Colonic mucosa (tissue), 4 donors: ENCODE data around the gene LUM. TPM values are rescaled to one million over a fixed set of nuclear protein-coding genes. Genes with fewer than 3 reads are reported as not detected.

ENCODE experiments used
- DNase-seq: peaks from one replicate; pipeline ENCODE4 v3.0.0-alpha.2; 2020
- H3K27ac ChIP-seq: fragments of 200-600 bp; one replicate; pipeline ENCODE4 v1.8.0; 2021
- H3K27me3 ChIP-seq: fragments of 200-600 bp; one replicate; pipeline ENCODE4 v1.8.0; 2021
- H3K36me3 ChIP-seq: fragments of 200-600 bp; one replicate; pipeline ENCODE4 v1.8.0; 2021
- H3K4me1 ChIP-seq: fragments of 200-600 bp; one replicate; pipeline ENCODE4 v1.8.0; 2021; ENCODE audit warnings: mild to moderate bottlenecking
- H3K4me3 ChIP-seq: fragments of 200-600 bp; one replicate; pipeline ENCODE4 v1.8.0; 2021
- H3K9ac ChIP-seq, 2 donors: one replicate each; pipeline ENCODE4 v1.7.0; 2013; ENCODE audit warnings: control low read depth in 2 of 2, low read depth in 2 of 2, low read length in 2 of 2
- H3K9me3 ChIP-seq: fragments of 200-600 bp; one replicate; pipeline ENCODE4 v1.8.0; 2021
- CTCF ChIP-seq: fragments of 200-600 bp; IDR thresholded peaks from one replicate; pipeline ENCODE4 v1.8.0; 2022; ENCODE audit warnings: antibody characterized with exemption, mild to moderate bottlenecking
- intact Hi-C: fragments of 100-400 bp; cut with DNase I; formaldehyde crosslinking; loops from one replicate; pipeline ENCODE4 v1.14.1; 2022
- total RNA-seq, 2 donors: library from RNA; stranded (reverse); fragmentation: NEBNext Ultra II Directional in 1 of 2; extraction: Animal tissue kit (Norgen Biotek cat#: 25700) in 1 of 2; gene quantifications; one replicate each; pipeline ENCODE4 v1.2.1, GENCODE V29; 2021
- donor health status: healthy.
- donor health status: DM: no; HTN: no; CAD: no.
- donor health status: DM: no; HTN: no; CAD: no.

Gene LUM
- total RNA-seq: 100 to 1,000 TPM in 1 of 2 donors, 10 to 100 TPM in 1; 26.1 to 102 TPM

GRCh38 chr12:91111366-91112325 is at the start of gene LUM:
Gene LUM, minus strand, starts transcription at chr12:91111494. Its CDS starts 2,515 bp downstream, at chr12:91108979.
- H3K27ac ChIP-seq: peak within 1 kb of the TSS; percentile 2
- H3K36me3 ChIP-seq: no peaks in the 10 kb centered on the region
- intact Hi-C loops: no loop called here
- no peak within 1 kb of the TSS for H3K4me3 ChIP-seq
- no peaks in the 10 kb centered on the region for H3K27me3 ChIP-seq
- no peaks in the 10 kb centered on the region for H3K9me3 ChIP-seq
- no peak for TF ChIP-seq CTCF
- DNase-seq: peak; percentile 25
- H3K9ac ChIP-seq: peak within 1 kb of the TSS; percentile 0 to 14
- H3K4me1 ChIP-seq: no peaks in the 10 kb centered on the region

GRCh38 chr12:91161009-91161408 is 49.7 kb upstream of the LUM start:
- no peaks in the 10 kb centered on the region for H3K27me3 ChIP-seq
- no peak overlapping the region for H3K27ac ChIP-seq
- no peak overlapping the region for H3K4me3 ChIP-seq
- H3K9ac ChIP-seq: no peak overlapping the region
- no peaks in the 10 kb centered on the region for H3K36me3 ChIP-seq
- no peak for TF ChIP-seq CTCF
- intact Hi-C loops: no loop called here
- no peaks in the 10 kb centered on the region for H3K4me1 ChIP-seq
- no peaks in the 10 kb centered on the region for H3K9me3 ChIP-seq
- no peak for DNase-seq

- H3K36me3 ChIP-seq: no peaks in the 10 kb centered on the region
- H3K4me3 ChIP-seq: no peak overlapping the region
- no peaks in the 10 kb centered on the region for H3K27me3 ChIP-seq
- H3K27ac ChIP-seq: no peak overlapping the region
- no peak for DNase-seq
- H3K9me3 ChIP-seq: no peaks in the 10 kb centered on the region
- no peak for TF ChIP-seq CTCF
- intact Hi-C loops: no loop called here
- H3K4me1 ChIP-seq: no peaks in the 10 kb centered on the region
- no peak overlapping the region for H3K9ac ChIP-seq
Observed at GRCh38 chr12:91155990-91156389, 44.7 kb upstream of the LUM start.

GRCh38 chr12:91154131-91154530 is 42.8 kb upstream of the LUM start:
- intact Hi-C loops: no loop called here
- DNase-seq: no peak
- no peak overlapping the region for H3K27ac ChIP-seq
- no peaks in the 10 kb centered on the region for H3K9me3 ChIP-seq
- H3K4me1 ChIP-seq: no peaks in the 10 kb centered on the region
- no peak overlapping the region for H3K4me3 ChIP-seq
- no peaks in the 10 kb centered on the region for H3K27me3 ChIP-seq
- no peak overlapping the region for H3K9ac ChIP-seq
- no peaks in the 10 kb centered on the region for H3K36me3 ChIP-seq
- no peak for TF ChIP-seq CTCF

- TF ChIP-seq CTCF: no peak
- Histone ChIP-seq H3K4me3 (no peak overlapping the region), H3K27ac (no peak overlapping the region), H3K4me1 (no peaks in the 10 kb centered on the region), H3K36me3 (no peaks in the 10 kb centered on the region), H3K27me3 (no peaks in the 10 kb centered on the region), H3K9me3 (no peaks in the 10 kb centered on the region), H3K9ac (no peak overlapping the region)
- DNase-seq: no peak
- intact Hi-C loops: no loop called here
Observed at GRCh38 chr12:91144053-91144452, 32.8 kb upstream of the LUM start.
